GM23338 (cell line): ENCODE data around the gene CFAP251. TPM values are rescaled to one million over a fixed set of nuclear protein-coding genes. Genes with fewer than 3 reads are reported as not detected.
"Not testable (repeated sequence)": the region's sequence is repeated elsewhere in the genome, so short reads cannot be mapped to it uniquely, and the experiment has no call there.

Source experiments
- ATAC-seq: fragments of 200-7000 bp; cut with Tn5 transposase; 3 replicates; pipeline ENCODE4 v1.9.1; 2020
- DNase-seq: peaks from one replicate; pipeline ENCODE4 v3.0.0-alpha.2; 2015; ENCODE audit warnings: low spot score
- H2AFZ ChIP-seq: fragments of 200-600 bp; sonication (generic); 2 replicates; pipeline ENCODE4 v1.8.0; 2016; ENCODE audit warnings: antibody characterized with exemption, mild to moderate bottlenecking, moderate library complexity
- H3F3A ChIP-seq: fragments of 200-600 bp; sonication (generic); replicated peaks from 2 replicates; pipeline ENCODE4 v1.8.0; 2017; ENCODE audit warnings: antibody characterized with exemption, mixed run types, low read depth
- H3K27ac ChIP-seq: fragments of 200-600 bp; sonication (generic); 2 replicates; pipeline ENCODE4 v1.6.1; 2016; ENCODE audit warnings: low read depth
- H3K27me3 ChIP-seq: fragments of 200-600 bp; sonication (generic); 2 replicates; pipeline ENCODE4 v1.8.0; 2016; ENCODE audit warnings: mild to moderate bottlenecking, mixed run types, moderate library complexity; ENCODE audit not compliant: insufficient read depth
- H3K36me3 ChIP-seq: fragments of 200-600 bp; sonication (generic); 2 replicates; pipeline ENCODE4 v1.8.0; 2016; ENCODE audit warnings: mild to moderate bottlenecking; ENCODE audit not compliant: insufficient read depth
- H3K4me1 ChIP-seq: fragments of 200-600 bp; sonication (generic); 2 replicates; pipeline ENCODE4 v1.8.0; 2016; ENCODE audit warnings: mild to moderate bottlenecking, moderate library complexity; ENCODE audit not compliant: insufficient read depth
- H3K4me2 ChIP-seq: fragments of 200-600 bp; sonication (generic); 2 replicates; pipeline ENCODE4 v1.7.1; 2017; ENCODE audit warnings: mixed run types
- H3K4me3 ChIP-seq: fragments of 200-600 bp; sonication (generic); 2 replicates; pipeline ENCODE4 v1.6.1; 2016; ENCODE audit warnings: mixed run types
- H3K79me2 ChIP-seq: fragments of 200-600 bp; sonication (generic); replicated peaks from 2 replicates; pipeline ENCODE4 v1.8.0; 2017; ENCODE audit warnings: mild to moderate bottlenecking; ENCODE audit not compliant: insufficient read depth
- H3K9me2 ChIP-seq: fragments of 200-600 bp; sonication (generic); 2 replicates; pipeline ENCODE4 v1.8.0; 2017; ENCODE audit not compliant: insufficient read depth
- H4K20me1 ChIP-seq: fragments of 200-600 bp; sonication (generic); replicated peaks from 2 replicates; pipeline ENCODE4 v1.8.0; 2017; ENCODE audit warnings: mild to moderate bottlenecking; ENCODE audit not compliant: insufficient read depth
- H3K27ac Mint-ChIP-seq: 2 replicates; pipeline ENCODE4 v1.8.0; 2020; ENCODE audit warnings: inconsistent platforms, mild to moderate bottlenecking, moderate library complexity, mixed read lengths
- H3K27me3 Mint-ChIP-seq: 3 replicates; pipeline ENCODE4 v1.8.0; 2022; ENCODE audit warnings: low read depth, mild to moderate bottlenecking, moderate library complexity, mixed read lengths, inconsistent platforms; ENCODE audit not compliant: insufficient read depth, poor library complexity
- H3K36me3 Mint-ChIP-seq: 3 replicates; pipeline ENCODE4 v1.8.0; 2021; ENCODE audit warnings: low read depth, mild to moderate bottlenecking, inconsistent platforms, moderate library complexity, mixed read lengths
- H3K4me1 Mint-ChIP-seq: 3 replicates; pipeline ENCODE4 v1.8.0; 2020; ENCODE audit warnings: mild to moderate bottlenecking, inconsistent platforms, mixed read lengths
- H3K4me3 Mint-ChIP-seq: 3 replicates; pipeline ENCODE4 v1.8.0; 2021; ENCODE audit warnings: moderate library complexity, mild to moderate bottlenecking, inconsistent platforms, mixed read lengths
- H3K9me3 Mint-ChIP-seq: 3 replicates; pipeline ENCODE4 v1.8.0; 2020; ENCODE audit warnings: moderate library complexity, mild to moderate bottlenecking, inconsistent platforms, mixed read lengths
- EZH2 ChIP-seq: fragments of 200-600 bp; sonication (generic); IDR thresholded peaks from one replicate; pipeline ENCODE4 v1.8.0; 2017; ENCODE audit warnings: antibody characterized with exemption, mild to moderate bottlenecking, low read depth; ENCODE audit not compliant: unreplicated experiment
- ZNF331 ChIP-seq: fragments of 250-450 bp; sonication (Bioruptor Pico); IDR thresholded peaks from 2 replicates; pipeline ENCODE4 v1.5.0; 2020; ENCODE audit warnings: low read depth, mild to moderate bottlenecking, moderate library complexity
- polyA plus RNA-seq: library from polyadenylated mRNA; unstranded; fragments of >200 nt; fragmentation: Nextera tagmentation; extraction: Ambion mirVana; gene quantifications from 2 replicates; pipeline ENCODE4 v1.2.1, GENCODE V29; 2016
- total RNA-seq: library from RNA; depleted of rRNA; stranded (reverse); fragments of >200 nt; shearing (Covaris generic); gene quantifications from 2 replicates; pipeline ENCODE4 v1.2.3, GENCODE V29; 2014
- TF ChIP-seq, protein P1 (sequence below): IDR thresholded peaks from one replicate; pipeline ENCODE4 v1.6.1; 2018; ENCODE audit warnings: antibody characterized with exemption; ENCODE audit not compliant: unreplicated experiment
- TF ChIP-seq, protein P2 (sequence below): IDR thresholded peaks from 2 replicates; pipeline ENCODE4 v1.6.1; 2016; ENCODE audit warnings: antibody characterized with exemption

CFAP251 gene
- total and polyA plus RNA-seq, 2 experiments from 2014 or later = 1.4 to 2.5 TPM

DNA sequence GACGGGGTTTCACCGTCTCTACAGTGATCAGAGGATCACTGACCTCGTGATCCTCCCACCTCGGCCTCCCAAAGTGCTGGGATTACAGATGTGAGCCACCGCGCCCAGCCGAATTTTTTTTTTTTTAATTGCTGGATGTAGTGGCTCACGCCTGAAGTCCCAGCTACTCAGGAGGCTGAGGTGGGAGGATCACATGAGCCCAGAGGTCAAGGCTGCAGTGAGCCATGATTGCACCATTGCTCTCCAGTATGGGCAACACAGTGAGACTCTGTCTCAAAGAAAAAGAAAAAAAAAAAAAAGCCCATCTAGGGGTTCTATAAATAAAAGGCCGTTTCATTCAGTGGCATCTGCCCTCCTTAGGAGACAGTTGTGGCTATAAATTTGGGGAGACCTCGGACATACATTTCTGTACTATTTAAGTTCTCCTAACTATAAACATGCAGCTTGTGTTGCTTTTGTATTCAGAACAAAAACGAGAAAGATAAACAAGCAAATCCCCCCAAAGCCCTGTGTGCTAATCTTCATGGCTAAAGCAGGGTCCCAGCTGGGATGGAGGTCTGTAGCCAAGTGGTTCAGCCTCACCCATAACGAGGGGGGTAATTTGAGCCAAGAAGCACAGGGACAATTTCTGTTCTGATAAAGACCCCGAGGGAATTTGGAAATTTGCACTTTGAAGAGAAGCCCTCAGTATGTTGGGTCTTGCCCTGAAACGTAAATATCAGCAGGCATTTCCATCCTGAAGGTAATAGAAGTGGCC, 68.3 kb downstream of the CFAP251 start (continued):
- TF ChIP-seq, protein P1, sequence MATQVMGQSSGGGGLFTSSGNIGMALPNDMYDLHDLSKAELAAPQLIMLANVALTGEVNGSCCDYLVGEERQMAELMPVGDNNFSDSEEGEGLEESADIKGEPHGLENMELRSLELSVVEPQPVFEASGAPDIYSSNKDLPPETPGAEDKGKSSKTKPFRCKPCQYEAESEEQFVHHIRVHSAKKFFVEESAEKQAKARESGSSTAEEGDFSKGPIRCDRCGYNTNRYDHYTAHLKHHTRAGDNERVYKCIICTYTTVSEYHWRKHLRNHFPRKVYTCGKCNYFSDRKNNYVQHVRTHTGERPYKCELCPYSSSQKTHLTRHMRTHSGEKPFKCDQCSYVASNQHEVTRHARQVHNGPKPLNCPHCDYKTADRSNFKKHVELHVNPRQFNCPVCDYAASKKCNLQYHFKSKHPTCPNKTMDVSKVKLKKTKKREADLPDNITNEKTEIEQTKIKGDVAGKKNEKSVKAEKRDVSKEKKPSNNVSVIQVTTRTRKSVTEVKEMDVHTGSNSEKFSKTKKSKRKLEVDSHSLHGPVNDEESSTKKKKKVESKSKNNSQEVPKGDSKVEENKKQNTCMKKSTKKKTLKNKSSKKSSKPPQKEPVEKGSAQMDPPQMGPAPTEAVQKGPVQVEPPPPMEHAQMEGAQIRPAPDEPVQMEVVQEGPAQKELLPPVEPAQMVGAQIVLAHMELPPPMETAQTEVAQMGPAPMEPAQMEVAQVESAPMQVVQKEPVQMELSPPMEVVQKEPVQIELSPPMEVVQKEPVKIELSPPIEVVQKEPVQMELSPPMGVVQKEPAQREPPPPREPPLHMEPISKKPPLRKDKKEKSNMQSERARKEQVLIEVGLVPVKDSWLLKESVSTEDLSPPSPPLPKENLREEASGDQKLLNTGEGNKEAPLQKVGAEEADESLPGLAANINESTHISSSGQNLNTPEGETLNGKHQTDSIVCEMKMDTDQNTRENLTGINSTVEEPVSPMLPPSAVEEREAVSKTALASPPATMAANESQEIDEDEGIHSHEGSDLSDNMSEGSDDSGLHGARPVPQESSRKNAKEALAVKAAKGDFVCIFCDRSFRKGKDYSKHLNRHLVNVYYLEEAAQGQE = no peak
- TF ChIP-seq, protein P2, sequence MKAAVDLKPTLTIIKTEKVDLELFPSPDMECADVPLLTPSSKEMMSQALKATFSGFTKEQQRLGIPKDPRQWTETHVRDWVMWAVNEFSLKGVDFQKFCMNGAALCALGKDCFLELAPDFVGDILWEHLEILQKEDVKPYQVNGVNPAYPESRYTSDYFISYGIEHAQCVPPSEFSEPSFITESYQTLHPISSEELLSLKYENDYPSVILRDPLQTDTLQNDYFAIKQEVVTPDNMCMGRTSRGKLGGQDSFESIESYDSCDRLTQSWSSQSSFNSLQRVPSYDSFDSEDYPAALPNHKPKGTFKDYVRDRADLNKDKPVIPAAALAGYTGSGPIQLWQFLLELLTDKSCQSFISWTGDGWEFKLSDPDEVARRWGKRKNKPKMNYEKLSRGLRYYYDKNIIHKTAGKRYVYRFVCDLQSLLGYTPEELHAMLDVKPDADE = no peak

GRCh38 chr12:121988519-121988918, 70.1 kb downstream of the CFAP251 start:
- not testable (repeated sequence) for H2AFZ ChIP-seq, H3K4me1 ChIP-seq, H3F3A ChIP-seq, H3K9me2 ChIP-seq, H3K36me3 ChIP-seq, DNase-seq, H3K4me1 Mint-ChIP-seq, H3K4me2 ChIP-seq, H3K36me3 Mint-ChIP-seq, H3K4me3 Mint-ChIP-seq, H3K27me3 Mint-ChIP-seq, H3K79me2 ChIP-seq, H3K27ac Mint-ChIP-seq, H3K9me3 Mint-ChIP-seq, H3K4me3 ChIP-seq, H3K27ac ChIP-seq, H4K20me1 ChIP-seq, ATAC-seq, H3K27me3 ChIP-seq

GRCh38 chr12:121989276-121990113, 71.1 kb downstream of the CFAP251 start:
- H3K4me2 ChIP-seq = no peak overlapping the region
- Mint-ChIP-seq H3K27me3 (peaks cover 3% of the 10 kb centered on the region), H3K9me3 (peaks cover 7% of the 10 kb centered on the region; the same call in 2 of the 3 replicates), H3K27ac (no peak overlapping the region), H3K4me1 (no peaks in the 10 kb centered on the region), H3K4me3 (no peak overlapping the region), H3K36me3 (no peaks in the 10 kb centered on the region)
- H3K4me1 ChIP-seq = no peaks in the 10 kb centered on the region
- H3F3A ChIP-seq = no peaks in the 10 kb centered on the region
- no peaks in the 10 kb centered on the region for H3K9me2 ChIP-seq
- H2AFZ ChIP-seq = no peak overlapping the region
- H3K79me2 ChIP-seq = no peaks in the 10 kb centered on the region
- no peak for ATAC-seq
- H4K20me1 ChIP-seq = no peaks in the 10 kb centered on the region
- no peaks in the 10 kb centered on the region for H3K36me3 ChIP-seq
- H3K27ac ChIP-seq = no peak overlapping the region
- no peak overlapping the region for H3K4me3 ChIP-seq
- DNase-seq = no peak
- H3K27me3 ChIP-seq = no peaks in the 10 kb centered on the region
- TF ChIP-seq ZNF331 (CRISPR knock-in tag) = no peak
- no peak for TF ChIP-seq EZH2
- TF ChIP-seq, protein P1 = no peak
